ENCODE data around the gene GZMB.

- TF ChIP-seq FOS (IDR thresholded peaks at IDR 0.05; ENCODE audit: borderline replicate concordance, insufficient read depth, low read length) (no peak), CTCF (IDR thresholded peaks at IDR 0.05; ENCODE audit: extremely low read depth in 1 of 2, insufficient read depth in 1 of 2, low read depth in 1 of 2, low read length in 2 of 2) (no peak), POLR2A (IDR thresholded peaks at IDR 0.05; ENCODE audit: low read depth, low read length) (no peak), MYC (IDR thresholded peaks at IDR 0.05; ENCODE audit: low read depth, low read length) (no peak), EZH2 (IDR thresholded peaks at IDR 0.05; ENCODE audit: borderline replicate concordance, low read depth, low read length, severe bottlenecking) (no peak)
Observed at GRCh38 chr14:24629521-24629920, 4.5 kb downstream of the GZMB start.
